ENCODE data around the gene YARS2.
"Not testable (repeated sequence)": the region's sequence is repeated elsewhere in the genome, so short reads cannot be mapped to it uniquely, and the experiment has no call there.

GRCh38 chr12:32699437-32699836 lies 56.3 kb downstream of the YARS2 start:
- not testable (repeated sequence) for TF ChIP-seq CTCF (IDR thresholded peaks at IDR 0.05); ZFX (IDR thresholded peaks at IDR 0.05; ENCODE audit: borderline replicate concordance)
